HuH-7.5 (cell line): ENCODE data around the gene CDK3.

ENCODE experiments used
- DNase-seq: peaks from one replicate; pipeline ENCODE4 v3.0.0; 2011; ENCODE audit warnings: low spot score

CDK3 gene

GRCh38 chr17:75991396-75991795 is 9.3 kb upstream of the CDK3 start:
- DNase-seq = no peak

- no peak for DNase-seq
Measured at GRCh38 chr17:75994802-75995370, 5.8 kb upstream of the CDK3 start.

GRCh38 chr17:75995385-75995925 is 5.2 kb upstream of the CDK3 start:
- DNase-seq = no peak

GRCh38 chr17:75996665-75997590 is 3.7 kb upstream of the CDK3 start:
- no peak for DNase-seq

- peak; percentile 59 for DNase-seq
Measured at GRCh38 chr17:75998327-75998795, 2.3 kb upstream of the CDK3 start.

- DNase-seq = peak; percentile 79
Measured at GRCh38 chr17:76000016-76000754, 470 bp upstream of the CDK3 start.

GRCh38 chr17:76002100-76002499 is 1.4 kb downstream of the CDK3 start:
- DNase-seq = no peak

- no peak for DNase-seq
Measured at GRCh38 chr17:76003915-76004314, 3.3 kb downstream of the CDK3 start.

GRCh38 chr17:76004750-76005262 is 4.2 kb downstream of the CDK3 start:
- no peak for DNase-seq

GRCh38 chr17:76005263-76006149 is 4.9 kb downstream of the CDK3 start:
- DNase-seq = peak; percentile 87

GRCh38 chr17:76007131-76007849 is 6.6 kb downstream of the CDK3 start:
- DNase-seq = no peak

GRCh38 chr17:76007850-76008165 is 7.2 kb downstream of the CDK3 start:
- no peak for DNase-seq

- DNase-seq = no peak
Measured at GRCh38 chr17:76008208-76008607, 7.6 kb downstream of the CDK3 start.

GRCh38 chr17:76008630-76009425 is 8.2 kb downstream of the CDK3 start:
- DNase-seq = no peak

GRCh38 chr17:76009447-76009846 is 8.8 kb downstream of the CDK3 start:
- DNase-seq = no peak

- DNase-seq = no peak
Measured at GRCh38 chr17:76009969-76010661, 9.5 kb downstream of the CDK3 start.

GRCh38 chr17:76011951-76012350 is 11.3 kb downstream of the CDK3 start:
- no peak for DNase-seq

- no peak for DNase-seq
Measured at GRCh38 chr17:76013377-76013932, 12.8 kb downstream of the CDK3 start.
